Stimulated activated naive CD8-positive, alpha-beta T cell treated with anti-CD3 and anti-CD28 coated beads, Interleukin-15, amount 100 ng/mL, for 72 hours (primary cell): ENCODE measurements around the gene LGMN.
"Not testable (repeated sequence)": the region's sequence is repeated elsewhere in the genome, so short reads cannot be mapped to it uniquely, and the experiment has no call there.

Experiments used
- ATAC-seq: fragments of 150-1000 bp; cut with Tn5 transposase; 2 replicates; pipeline ENCODE4 v1.10.0; 2021; ENCODE audit warnings: mild to moderate bottlenecking, moderate library complexity
- DNase-seq, 2 donors: peaks; one replicate each; pipeline ENCODE4 v3.0.0; 2021 to 2022
- H3K27ac Mint-ChIP-seq, 2 donors: one replicate each; pipeline ENCODE4 v1.8.0; 2022; ENCODE audit warnings: mild to moderate bottlenecking in 2 of 2, mixed read lengths in 2 of 2, moderate library complexity in 2 of 2
- H3K27me3 Mint-ChIP-seq: one replicate; pipeline ENCODE4 v1.8.0; 2022; ENCODE audit warnings: mixed read lengths
- H3K4me1 Mint-ChIP-seq: one replicate; pipeline ENCODE4 v1.8.0; 2022; ENCODE audit warnings: mild to moderate bottlenecking, mixed read lengths
- H3K4me3 Mint-ChIP-seq, 2 donors: one replicate each; pipeline ENCODE4 v1.8.0; 2022; ENCODE audit warnings: mild to moderate bottlenecking in 2 of 2, mixed read lengths in 2 of 2, moderate library complexity in 1 of 2
- H3K9me3 Mint-ChIP-seq, 2 donors: one replicate each; pipeline ENCODE4 v1.8.0; 2022; ENCODE audit warnings: mixed read lengths in 2 of 2

LGMN gene

DNA sequence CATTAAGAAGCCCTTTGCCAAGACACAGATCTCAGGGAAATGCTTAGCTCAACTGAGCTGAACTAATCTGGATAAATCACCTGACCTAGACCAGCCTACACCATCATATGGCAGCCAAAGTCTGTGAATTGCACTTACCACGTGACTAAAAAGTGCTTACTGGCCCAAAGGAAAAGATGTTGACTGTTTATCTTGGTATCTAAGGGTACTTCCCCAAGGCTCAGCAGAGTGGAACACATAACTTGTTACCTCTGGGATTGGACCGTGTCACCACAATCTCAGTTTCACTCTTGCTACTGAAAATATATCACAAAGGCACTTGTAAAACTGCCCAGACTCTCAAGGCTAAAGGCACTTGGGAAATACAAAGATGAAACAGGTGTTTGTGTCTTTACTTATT lies 26.9 kb upstream of the LGMN start:
- H3K9me3 Mint-ChIP-seq = not testable (repeated sequence)
- peak; percentile 99 for ATAC-seq

DNA sequence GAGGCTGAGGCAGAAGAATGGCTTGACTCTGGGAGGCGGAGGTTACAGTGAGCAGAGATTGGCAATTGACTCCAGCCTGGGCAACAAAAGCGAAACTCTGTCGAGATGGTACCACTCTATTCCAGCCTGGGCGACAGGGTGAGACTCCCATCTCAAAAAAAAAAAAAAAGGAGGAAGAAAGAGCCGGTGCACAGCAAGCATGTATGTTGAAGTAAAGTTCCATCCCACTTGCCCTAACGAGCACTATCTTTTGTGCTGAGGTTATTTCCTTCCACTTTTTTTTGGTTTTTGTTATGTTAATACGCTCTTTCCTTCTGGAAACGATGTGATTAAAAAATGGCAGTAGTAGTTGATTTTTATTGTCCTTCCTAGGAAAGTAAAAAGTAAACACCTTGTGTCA lies 26.1 kb upstream of the LGMN start:
- DNase-seq (no peak), ATAC-seq (no peak)
- H3K9me3 Mint-ChIP-seq = no peaks in the 10 kb centered on the region
- no peak overlapping the region for H3K27ac Mint-ChIP-seq
- peaks cover 39% of the 10 kb centered on the region for H3K27me3 Mint-ChIP-seq
- H3K4me1 Mint-ChIP-seq = peaks cover 22% of the 10 kb centered on the region
- H3K4me3 Mint-ChIP-seq = no peak overlapping the region

More for the DNA sequence above, 26.9 kb upstream of the LGMN start:
- DNase-seq = peak; percentile 29 to 55
- Mint-ChIP-seq H3K27me3 (peaks cover 39% of the 10 kb centered on the region), H3K4me3 (peak overlapping the region in 1 of 2 donors; percentile 32), H3K27ac (peak overlapping the region in 1 of 2 donors; percentile 40), H3K4me1 (peaks cover 30% of the 10 kb centered on the region)

DNA sequence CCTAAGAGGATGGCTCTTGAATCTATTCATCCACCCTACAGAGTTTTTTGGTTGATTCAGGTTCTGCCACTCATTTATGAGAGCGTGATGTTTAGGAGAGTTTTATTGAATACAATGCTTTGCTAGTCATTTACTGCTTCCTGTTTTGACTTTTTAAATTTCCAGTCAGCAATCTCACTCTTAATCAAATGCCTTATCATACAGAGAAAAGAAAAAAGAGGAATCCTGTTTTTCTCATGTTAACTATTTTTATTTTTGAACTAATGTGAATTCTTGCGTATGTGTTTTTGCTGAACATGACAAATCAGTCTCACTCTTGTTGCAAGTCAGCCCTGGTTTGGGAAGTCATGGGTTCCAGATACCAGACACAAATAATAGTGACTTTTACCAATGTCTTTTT lies 22.1 kb upstream of the LGMN start:
- H3K4me3 Mint-ChIP-seq = no peak overlapping the region
- DNase-seq (no peak), ATAC-seq (no peak)
- H3K27ac Mint-ChIP-seq = no peak overlapping the region
- peaks cover 19% of the 10 kb centered on the region for H3K4me1 Mint-ChIP-seq
- peaks cover 36% of the 10 kb centered on the region for H3K27me3 Mint-ChIP-seq
- no peaks in the 10 kb centered on the region for H3K9me3 Mint-ChIP-seq

DNA sequence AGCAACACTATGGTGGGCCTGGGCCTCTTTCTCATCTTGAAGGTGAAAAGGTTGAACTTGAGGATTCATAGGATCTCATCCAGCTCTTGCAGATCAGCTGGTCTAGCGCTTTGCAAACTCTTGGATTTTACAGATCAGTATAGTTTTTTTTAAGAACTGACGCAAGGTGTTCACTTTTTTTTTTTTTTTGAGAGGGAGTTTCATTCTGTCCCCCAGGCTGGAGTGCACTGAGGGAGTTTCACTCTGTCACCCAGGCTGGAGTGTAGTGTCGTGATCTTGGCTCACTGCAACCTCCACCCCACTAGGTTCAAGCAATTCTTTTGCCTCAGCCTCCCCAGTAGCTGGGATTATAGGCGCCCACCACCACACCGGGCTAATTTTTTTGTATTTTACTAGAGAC lies 20.4 kb upstream of the LGMN start:
- Mint-ChIP-seq H3K4me3 (no peak overlapping the region), H3K4me1 (peaks cover 11% of the 10 kb centered on the region), H3K27ac (no peak overlapping the region), H3K9me3 (no peaks in the 10 kb centered on the region), H3K27me3 (peaks cover 30% of the 10 kb centered on the region)
- DNase-seq (no peak), ATAC-seq (no peak)

DNA sequence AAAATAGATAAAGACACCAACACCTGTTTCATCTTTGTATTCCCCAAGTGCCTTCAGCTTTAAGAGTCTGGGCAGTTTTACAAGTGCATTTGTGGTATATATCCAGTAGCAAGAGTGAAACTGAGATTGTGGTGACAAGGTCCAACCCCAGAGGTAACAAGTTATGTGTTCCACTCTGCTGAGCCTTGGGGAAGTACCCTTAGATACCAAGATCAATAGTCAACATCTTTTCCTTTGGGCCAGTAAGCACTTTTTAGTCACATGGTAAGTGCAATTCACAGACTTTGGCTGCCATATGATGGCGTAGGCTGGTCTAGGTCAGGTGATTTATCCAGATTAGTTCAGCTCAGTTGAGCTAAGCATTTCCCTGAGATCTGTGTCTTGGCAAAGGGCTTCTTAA lies 19.8 kb upstream of the LGMN start:
- not testable (repeated sequence) for H3K27ac Mint-ChIP-seq, H3K9me3 Mint-ChIP-seq
- Mint-ChIP-seq H3K4me1 (peaks cover 11% of the 10 kb centered on the region), H3K27me3 (peaks cover 24% of the 10 kb centered on the region), H3K4me3 (peak overlapping the region in 1 of 2 donors; percentile 15)
- ATAC-seq (peak; percentile 100), DNase-seq (peak; percentile 39 to 65)

DNA sequence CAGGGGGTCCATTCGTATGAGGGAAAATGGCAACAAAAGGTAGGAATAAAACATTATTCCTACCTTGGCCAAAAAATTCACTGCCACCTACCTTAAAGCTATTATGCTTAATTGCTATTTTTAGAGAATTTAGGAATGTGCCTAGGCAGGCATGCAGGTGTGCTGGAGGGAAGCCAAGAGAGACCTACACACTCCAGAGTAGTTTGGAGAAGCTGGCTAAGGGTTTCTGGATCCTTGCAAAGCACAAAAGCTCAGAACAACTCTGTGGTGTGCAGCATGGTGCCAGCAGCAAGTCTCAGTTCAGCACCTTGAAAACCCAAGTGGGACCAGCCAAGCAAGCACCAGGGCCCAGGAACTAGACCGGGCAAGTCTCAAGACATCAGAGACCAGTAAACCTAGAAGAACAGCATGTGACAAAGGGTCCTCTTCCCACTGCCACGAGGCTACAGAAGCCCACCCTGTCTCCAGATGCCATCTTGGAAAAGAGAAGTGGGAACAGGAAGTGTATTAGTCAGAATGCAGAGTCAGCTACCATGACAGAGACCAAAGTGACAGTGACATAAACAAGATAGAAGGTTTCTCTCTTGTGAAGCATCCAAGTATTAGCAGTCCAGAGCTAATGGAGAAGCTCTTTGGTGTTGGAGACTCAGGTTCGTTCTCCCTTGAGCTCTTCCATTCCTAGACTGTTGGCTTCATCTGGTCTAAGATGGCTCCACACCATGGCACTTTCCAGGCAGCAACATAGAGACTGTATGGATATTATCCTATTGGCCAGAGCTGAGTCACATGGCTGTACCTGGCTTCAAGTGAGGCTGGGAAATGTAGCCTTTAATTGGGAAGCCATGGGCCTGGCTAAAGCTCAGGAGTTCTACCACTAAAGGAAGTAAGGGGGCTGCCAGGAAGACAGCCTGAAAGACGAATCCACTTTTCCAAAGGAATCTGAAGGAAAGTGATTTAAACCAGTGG lies 15.5 kb upstream of the LGMN start:
- ATAC-seq, DNase-seq, H3K4me3 Mint-ChIP-seq, H3K9me3 Mint-ChIP-seq, H3K27ac Mint-ChIP-seq: not testable (repeated sequence)
- H3K4me1 Mint-ChIP-seq = peaks cover 34% of the 10 kb centered on the region
- H3K27me3 Mint-ChIP-seq = peaks cover 29% of the 10 kb centered on the region

DNA sequence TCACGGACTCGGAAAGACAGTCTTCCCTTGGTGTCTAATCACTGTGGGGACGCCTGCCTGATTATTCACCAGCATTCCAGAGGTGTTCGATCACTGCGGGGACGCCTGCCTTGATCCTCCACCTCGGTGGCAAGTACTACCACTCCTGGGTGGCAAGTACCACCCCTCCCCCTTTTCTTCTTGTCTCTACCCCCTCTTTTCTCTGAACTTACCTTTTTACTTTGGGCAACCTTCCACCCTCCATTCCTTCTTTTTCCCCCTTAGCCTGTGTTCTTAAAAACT lies 12.0 kb upstream of the LGMN start:
- Mint-ChIP-seq H3K4me1 (peaks cover 26% of the 10 kb centered on the region), H3K27ac (no peak overlapping the region), H3K9me3 (peaks cover 6 to 9% of the 10 kb centered on the region in 2 donors), H3K27me3 (peaks cover 18% of the 10 kb centered on the region), H3K4me3 (peak overlapping the region in 1 of 2 donors; percentile 6)
- DNase-seq = no peak
- no peak for ATAC-seq

DNA sequence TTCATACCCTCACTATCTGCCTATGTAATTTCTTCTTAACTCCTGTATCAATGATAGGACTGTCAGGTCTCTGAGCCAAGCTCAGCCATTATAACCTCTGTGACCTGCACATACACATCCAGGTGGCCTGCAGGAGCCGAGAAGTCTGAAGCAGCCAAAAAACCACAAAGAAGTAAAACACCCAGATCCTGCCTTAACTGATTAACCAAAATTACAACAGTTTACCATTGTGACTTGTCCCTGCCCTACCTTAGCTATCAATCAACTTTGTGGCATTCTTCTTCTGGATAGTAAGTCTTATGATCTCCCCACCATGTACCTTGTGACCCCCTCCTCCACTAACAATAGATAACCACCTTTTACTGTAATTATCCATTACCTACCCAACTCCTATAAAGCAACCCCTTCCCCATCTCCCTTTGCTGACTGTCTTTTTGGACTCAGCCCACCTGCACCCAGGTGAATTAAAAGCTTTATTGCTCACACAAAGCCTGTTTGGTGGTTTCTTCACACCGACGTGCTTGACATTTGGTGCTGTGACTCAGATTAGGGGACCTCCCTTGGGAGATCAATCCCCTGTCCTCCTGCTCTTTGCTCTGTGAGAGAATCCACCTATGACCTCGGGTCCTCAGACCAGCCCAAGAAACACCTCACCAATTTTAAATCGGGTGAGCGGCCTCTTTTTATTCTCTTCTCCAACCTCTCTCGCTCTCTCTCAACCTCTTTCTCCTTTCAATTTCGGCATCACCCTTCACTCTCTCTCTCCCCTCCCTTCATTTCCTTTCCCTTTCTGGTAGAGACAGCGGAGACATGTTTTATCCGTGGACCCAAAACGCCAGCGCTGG lies 11.5 kb upstream of the LGMN start:
- Mint-ChIP-seq H3K27me3 (peaks cover 18% of the 10 kb centered on the region), H3K27ac (no peak overlapping the region), H3K9me3 (peaks cover 6 to 9% of the 10 kb centered on the region in 2 donors), H3K4me3 (peak overlapping the region in 1 of 2 donors; percentile 6), H3K4me1 (peaks cover 30% of the 10 kb centered on the region)
- peak; percentile 41 to 43 for DNase-seq
- ATAC-seq = peak; percentile 65

DNA sequence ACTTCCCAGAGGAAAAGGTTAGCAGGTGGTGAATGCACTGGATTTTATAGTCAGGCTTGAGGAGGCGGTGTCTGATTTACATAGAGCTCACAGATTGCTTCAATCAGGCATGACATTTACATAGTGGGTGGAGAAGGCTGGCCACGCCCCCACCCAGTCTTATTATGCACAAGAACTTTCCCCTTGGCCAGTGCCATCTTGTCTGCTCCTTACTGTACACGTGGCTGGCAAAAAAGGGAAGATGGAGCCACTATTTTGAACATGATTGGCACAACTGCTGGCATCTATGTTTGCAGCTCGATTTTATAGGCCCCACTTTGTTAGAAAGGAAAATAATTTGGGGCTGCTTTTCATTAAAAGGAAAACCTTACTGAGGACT lies 10.9 kb upstream of the LGMN start:
- no peak for DNase-seq
- H3K27me3 Mint-ChIP-seq = peaks cover 18% of the 10 kb centered on the region
- H3K4me1 Mint-ChIP-seq = peaks cover 31% of the 10 kb centered on the region
- peaks cover 6 to 9% of the 10 kb centered on the region in 2 donors for H3K9me3 Mint-ChIP-seq
- no peak for ATAC-seq
- no peak overlapping the region for H3K27ac Mint-ChIP-seq
- no peak overlapping the region for H3K4me3 Mint-ChIP-seq

DNA sequence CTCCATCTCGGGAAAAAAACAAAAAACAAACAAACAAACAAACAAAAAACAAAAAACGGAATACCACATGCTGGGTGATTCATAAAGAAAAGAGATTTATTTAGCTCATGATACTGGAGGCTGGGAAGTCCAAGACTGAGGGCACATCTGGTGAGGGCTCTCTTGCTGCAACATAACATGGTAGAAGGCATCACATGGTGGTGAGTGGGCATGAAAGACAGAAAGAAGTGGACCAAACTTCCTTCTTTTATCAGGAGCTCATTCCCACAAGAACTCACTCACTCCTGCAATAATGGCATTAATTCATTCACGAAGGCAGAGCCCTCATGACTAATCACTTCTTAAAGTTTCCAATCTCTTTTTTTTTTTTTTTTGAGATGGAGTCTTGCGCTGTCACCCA lies 8.0 kb upstream of the LGMN start:
- Mint-ChIP-seq H3K9me3 (peaks cover 6 to 9% of the 10 kb centered on the region in 2 donors), H3K4me3 (no peak overlapping the region), H3K27ac (no peak overlapping the region), H3K27me3 (peaks cover 6% of the 10 kb centered on the region), H3K4me1 (peaks cover 41% of the 10 kb centered on the region)
- DNase-seq (no peak), ATAC-seq (no peak)

DNA sequence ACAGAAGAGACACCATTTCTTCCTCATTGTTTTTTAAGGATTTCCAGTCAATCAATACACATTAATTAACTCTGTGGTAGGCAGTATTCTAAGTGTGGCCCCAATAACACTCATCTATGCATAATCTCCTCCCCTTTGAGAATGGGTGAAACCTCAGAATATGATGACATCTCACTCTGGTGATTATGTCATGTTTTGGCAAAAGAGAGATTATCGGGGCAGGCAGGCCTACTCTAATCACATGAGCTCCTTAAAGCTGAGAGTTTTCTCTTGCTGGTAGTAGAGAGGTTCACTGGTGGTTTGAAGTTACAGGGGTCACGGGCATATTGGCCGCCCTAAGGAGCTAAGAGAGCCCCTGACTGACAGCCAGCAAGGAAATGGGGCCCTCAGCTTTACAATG lies 7.1 kb upstream of the LGMN start:
- H3K9me3 Mint-ChIP-seq = peaks cover 6 to 9% of the 10 kb centered on the region in 2 donors
- H3K4me1 Mint-ChIP-seq = peaks cover 40% of the 10 kb centered on the region
- H3K4me3 Mint-ChIP-seq = no peak overlapping the region
- no peak overlapping the region for H3K27ac Mint-ChIP-seq
- H3K27me3 Mint-ChIP-seq = no peaks in the 10 kb centered on the region
- no peak for DNase-seq
- peak; percentile 50 for ATAC-seq

DNA sequence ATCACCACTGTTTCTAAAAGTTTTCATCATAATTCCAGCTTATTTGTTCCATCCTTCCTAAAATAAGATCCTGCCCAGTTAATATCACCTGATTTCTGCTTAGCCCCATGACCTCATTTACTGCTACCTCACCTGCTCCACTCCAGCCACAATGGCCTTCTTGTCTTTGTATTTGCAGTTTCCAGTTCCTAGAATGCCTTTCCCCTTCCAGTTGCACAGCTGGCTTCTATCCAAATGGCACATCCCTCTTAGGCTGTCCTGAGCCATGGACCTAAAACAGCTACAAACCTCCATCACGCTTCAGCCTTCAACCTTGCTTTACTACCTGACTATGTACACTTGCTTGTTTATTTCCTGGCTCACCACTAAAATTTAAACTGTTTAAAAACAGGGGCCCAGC lies 6.5 kb upstream of the LGMN start:
- Mint-ChIP-seq H3K27ac (no peak overlapping the region), H3K4me3 (no peak overlapping the region), H3K4me1 (peaks cover 40% of the 10 kb centered on the region), H3K27me3 (no peaks in the 10 kb centered on the region), H3K9me3 (peaks cover 6 to 9% of the 10 kb centered on the region in 2 donors)
- DNase-seq (no peak), ATAC-seq (no peak)

DNA sequence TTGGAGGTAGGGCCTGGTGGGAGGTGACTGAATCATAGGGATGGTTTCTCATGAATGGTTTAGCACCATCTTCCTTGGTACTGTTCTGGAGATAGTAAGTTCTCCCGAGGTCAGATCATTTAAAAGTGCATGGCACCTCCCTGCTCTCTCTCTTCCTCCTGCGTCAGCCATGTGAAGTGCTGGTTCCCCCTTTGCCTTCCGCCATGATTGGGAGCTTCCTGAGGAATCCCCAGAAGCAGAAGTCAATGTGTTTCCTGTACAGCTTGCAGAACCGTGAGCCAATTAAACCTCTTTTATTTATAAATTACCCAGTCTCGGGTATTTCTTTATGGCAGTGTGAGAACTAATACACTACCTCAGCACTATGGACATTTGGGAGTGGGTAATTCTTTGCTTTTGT lies 4.8 kb upstream of the LGMN start:
- Mint-ChIP-seq H3K4me1 (peaks cover 42% of the 10 kb centered on the region), H3K27me3 (peaks cover 15% of the 10 kb centered on the region), H3K27ac (no peak overlapping the region), H3K4me3 (no peak overlapping the region), H3K9me3 (peaks cover 0 to 2% of the 10 kb centered on the region in 2 donors)
- no peak for ATAC-seq
- no peak for DNase-seq

DNA sequence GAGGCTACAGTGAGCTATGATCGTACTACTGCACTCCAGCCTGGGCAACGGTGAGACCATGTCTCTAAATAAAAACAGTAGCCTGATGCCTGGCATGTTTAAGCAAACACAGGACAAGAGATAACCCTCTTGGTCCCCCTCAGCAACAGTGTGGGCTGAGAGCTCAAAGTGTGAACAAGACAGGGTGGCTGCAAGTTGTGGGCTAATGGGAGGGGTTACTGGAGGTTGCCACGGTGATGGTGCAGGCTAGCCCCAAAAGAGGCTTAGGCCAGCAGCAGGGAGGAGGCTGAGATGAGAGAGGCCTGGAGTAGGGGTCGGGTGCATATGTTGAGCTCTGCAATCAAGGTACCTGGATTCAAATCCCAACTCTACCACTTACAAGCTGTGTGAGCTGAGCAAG lies 3.4 kb upstream of the LGMN start:
- Mint-ChIP-seq H3K4me3 (no peak overlapping the region), H3K27ac (no peak overlapping the region), H3K9me3 (no peaks in the 10 kb centered on the region), H3K27me3 (peaks cover 30% of the 10 kb centered on the region), H3K4me1 (peaks cover 57% of the 10 kb centered on the region)
- no peak for ATAC-seq
- DNase-seq = no peak

DNA sequence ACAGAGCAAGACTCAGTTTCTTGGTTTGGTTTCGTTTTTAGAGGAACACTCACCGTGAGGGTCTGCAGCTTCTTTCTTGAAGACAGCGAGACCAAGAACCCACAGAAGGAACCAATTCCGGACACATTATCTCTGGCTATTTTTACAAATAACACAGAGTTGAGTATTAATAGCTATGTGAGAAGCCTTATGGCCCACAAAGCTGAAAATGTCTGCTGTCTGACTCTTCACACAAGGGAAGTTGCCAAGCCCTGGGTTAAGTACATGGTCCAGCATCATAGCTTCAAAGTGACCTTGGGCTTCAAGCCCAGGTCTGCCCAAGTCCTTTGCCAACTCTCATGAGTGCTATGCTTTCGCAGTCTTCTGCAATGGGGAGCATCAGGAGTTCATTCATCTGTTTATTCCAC lies 2.6 kb upstream of the LGMN start:
- Mint-ChIP-seq H3K27me3 (peaks cover 38% of the 10 kb centered on the region), H3K9me3 (no peaks in the 10 kb centered on the region), H3K4me1 (peaks cover 57% of the 10 kb centered on the region), H3K4me3 (peak overlapping the region; percentile 79 to 82), H3K27ac (no peak overlapping the region)
- no peak for ATAC-seq
- no peak for DNase-seq

DNA sequence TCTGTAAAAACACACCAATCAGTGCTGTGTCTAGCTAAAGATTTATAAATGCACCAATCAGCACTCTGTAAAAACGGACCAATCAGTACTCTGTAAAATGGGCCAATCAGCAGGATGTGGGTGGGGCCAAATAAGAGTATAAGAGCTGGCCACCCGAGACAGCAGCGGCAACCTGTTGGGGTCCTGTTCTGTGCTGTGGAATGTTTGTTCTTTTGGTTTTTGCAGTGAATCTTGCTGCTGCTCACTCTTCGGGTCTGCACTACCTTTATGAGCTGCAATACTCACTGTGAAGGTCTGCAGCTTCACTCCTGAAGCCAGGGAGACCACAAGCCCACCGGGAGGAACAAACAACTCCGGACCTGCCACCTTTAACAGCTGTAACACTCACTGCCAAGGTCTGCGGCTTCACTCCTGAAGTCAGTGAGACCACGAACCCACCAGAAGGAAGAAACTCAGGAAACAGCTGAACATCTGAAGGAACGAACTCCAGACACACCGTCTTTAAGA lies 1.8 kb upstream of the LGMN start:
- peak in 1 of 2 donors; percentile 39 for DNase-seq
- peaks cover 57% of the 10 kb centered on the region for H3K4me1 Mint-ChIP-seq
- H3K9me3 Mint-ChIP-seq, ATAC-seq: not testable (repeated sequence)
- peak overlapping the region; percentile 79 to 82 for H3K4me3 Mint-ChIP-seq
- peak overlapping the region in 1 of 2 donors; percentile 81 for H3K27ac Mint-ChIP-seq
- H3K27me3 Mint-ChIP-seq = peaks cover 44% of the 10 kb centered on the region
